Stimulated activated naive CD8-positive, alpha-beta T cell treated with anti-CD3 and anti-CD28 coated beads, Interleukin-15, Interleukin-2, amounts not matched to agents 100 ng/mL and 50 ng/mL, for 24 hours (primary cell): Measurements from ENCODE around the gene PARD6G.

Experiments used
- H3K27ac Mint-ChIP-seq: one replicate; pipeline ENCODE4 v1.8.0; 2021; ENCODE audit warnings: mild to moderate bottlenecking, mixed read lengths
- H3K27me3 Mint-ChIP-seq: one replicate; pipeline ENCODE4 v1.8.0; 2021; ENCODE audit warnings: mixed read lengths
- H3K36me3 Mint-ChIP-seq: one replicate; pipeline ENCODE4 v1.8.0; 2021; ENCODE audit warnings: low read depth, mixed read lengths
- H3K4me1 Mint-ChIP-seq: one replicate; pipeline ENCODE4 v1.8.0; 2021; ENCODE audit warnings: low read depth, mixed read lengths
- H3K4me3 Mint-ChIP-seq: one replicate; pipeline ENCODE4 v1.8.0; 2021; ENCODE audit warnings: mild to moderate bottlenecking, mixed read lengths
- H3K9me3 Mint-ChIP-seq: one replicate; pipeline ENCODE4 v1.8.0; 2021; ENCODE audit warnings: mixed read lengths

Gene PARD6G

GRCh38 chr18:80192653-80193385 lies 54.5 kb downstream of the PARD6G start:
- Mint-ChIP-seq H3K27ac (no peak overlapping the region), H3K36me3 (no peaks in the 10 kb centered on the region)

GRCh38 chr18:80191907-80192652 lies 55.2 kb downstream of the PARD6G start:
- no peak overlapping the region for H3K27ac Mint-ChIP-seq
- peaks cover 40% of the 10 kb centered on the region for H3K27me3 Mint-ChIP-seq
- no peak overlapping the region for H3K4me3 Mint-ChIP-seq
- no peaks in the 10 kb centered on the region for H3K9me3 Mint-ChIP-seq
- no peaks in the 10 kb centered on the region for H3K36me3 Mint-ChIP-seq
- peaks cover 13% of the 10 kb centered on the region for H3K4me1 Mint-ChIP-seq

More at GRCh38 chr18:80192653-80193385, 54.5 kb downstream of the PARD6G start:
- peaks cover 43% of the 10 kb centered on the region for H3K27me3 Mint-ChIP-seq
- H3K4me1 Mint-ChIP-seq = peaks cover 13% of the 10 kb centered on the region
- H3K9me3 Mint-ChIP-seq = no peaks in the 10 kb centered on the region
- H3K4me3 Mint-ChIP-seq = no peak overlapping the region

- Mint-ChIP-seq H3K4me1 (peaks cover 13% of the 10 kb centered on the region), H3K9me3 (no peaks in the 10 kb centered on the region), H3K36me3 (no peaks in the 10 kb centered on the region), H3K27ac (no peak overlapping the region), H3K27me3 (peaks cover 35% of the 10 kb centered on the region), H3K4me3 (no peak overlapping the region)
Measured at GRCh38 chr18:80191264-80191663, 56.0 kb downstream of the PARD6G start.

- peaks cover 13% of the 10 kb centered on the region for H3K4me1 Mint-ChIP-seq
- H3K27ac Mint-ChIP-seq = no peak overlapping the region
- H3K4me3 Mint-ChIP-seq = no peak overlapping the region
- H3K27me3 Mint-ChIP-seq = peaks cover 32% of the 10 kb centered on the region
- H3K36me3 Mint-ChIP-seq = no peaks in the 10 kb centered on the region
- no peaks in the 10 kb centered on the region for H3K9me3 Mint-ChIP-seq
Measured at GRCh38 chr18:80190311-80190710, 57.0 kb downstream of the PARD6G start.

GRCh38 chr18:80189531-80189865 lies 57.8 kb downstream of the PARD6G start:
- H3K9me3 Mint-ChIP-seq = no peaks in the 10 kb centered on the region
- H3K27me3 Mint-ChIP-seq = peaks cover 29% of the 10 kb centered on the region
- H3K4me3 Mint-ChIP-seq = no peak overlapping the region
- H3K27ac Mint-ChIP-seq = no peak overlapping the region
- peaks cover 5% of the 10 kb centered on the region for H3K4me1 Mint-ChIP-seq
- H3K36me3 Mint-ChIP-seq = no peaks in the 10 kb centered on the region

GRCh38 chr18:80188643-80189530 lies 58.4 kb downstream of the PARD6G start:
- Mint-ChIP-seq H3K27me3 (peaks cover 26% of the 10 kb centered on the region), H3K36me3 (no peaks in the 10 kb centered on the region), H3K27ac (no peak overlapping the region), H3K4me3 (no peak overlapping the region), H3K9me3 (no peaks in the 10 kb centered on the region), H3K4me1 (no peaks in the 10 kb centered on the region)

- H3K36me3 Mint-ChIP-seq = no peaks in the 10 kb centered on the region
- peaks cover 18% of the 10 kb centered on the region for H3K27me3 Mint-ChIP-seq
- H3K27ac Mint-ChIP-seq = no peak overlapping the region
- H3K4me3 Mint-ChIP-seq = no peak overlapping the region
- H3K9me3 Mint-ChIP-seq = no peaks in the 10 kb centered on the region
- H3K4me1 Mint-ChIP-seq = no peaks in the 10 kb centered on the region
Measured at GRCh38 chr18:80187956-80188642, 59.2 kb downstream of the PARD6G start.

- Mint-ChIP-seq H3K36me3 (no peaks in the 10 kb centered on the region), H3K9me3 (no peaks in the 10 kb centered on the region), H3K27ac (no peak overlapping the region), H3K4me3 (no peak overlapping the region), H3K4me1 (no peaks in the 10 kb centered on the region), H3K27me3 (peaks cover 6% of the 10 kb centered on the region)
Measured at GRCh38 chr18:80185545-80185944, 61.8 kb downstream of the PARD6G start.

GRCh38 chr18:80184243-80184772 lies 63.0 kb downstream of the PARD6G start:
- H3K9me3 Mint-ChIP-seq = no peaks in the 10 kb centered on the region

GRCh38 chr18:80183273-80184050 lies 63.9 kb downstream of the PARD6G start:
- Mint-ChIP-seq H3K27ac (no peak overlapping the region), H3K4me1 (no peaks in the 10 kb centered on the region), H3K9me3 (no peaks in the 10 kb centered on the region), H3K4me3 (no peak overlapping the region), H3K36me3 (no peaks in the 10 kb centered on the region), H3K27me3 (peaks cover 3% of the 10 kb centered on the region)

More at GRCh38 chr18:80184243-80184772, 63.0 kb downstream of the PARD6G start:
- no peaks in the 10 kb centered on the region for H3K4me1 Mint-ChIP-seq
- H3K36me3 Mint-ChIP-seq = no peaks in the 10 kb centered on the region
- no peak overlapping the region for H3K4me3 Mint-ChIP-seq
- H3K27ac Mint-ChIP-seq = no peak overlapping the region
- H3K27me3 Mint-ChIP-seq = peaks cover 3% of the 10 kb centered on the region

- H3K36me3 Mint-ChIP-seq = no peaks in the 10 kb centered on the region
- no peak overlapping the region for H3K4me3 Mint-ChIP-seq
- H3K9me3 Mint-ChIP-seq = no peaks in the 10 kb centered on the region
- H3K27me3 Mint-ChIP-seq = peaks cover 3% of the 10 kb centered on the region
- H3K4me1 Mint-ChIP-seq = no peaks in the 10 kb centered on the region
- H3K27ac Mint-ChIP-seq = no peak overlapping the region
Measured at GRCh38 chr18:80182855-80183254, 64.5 kb downstream of the PARD6G start.

- Mint-ChIP-seq H3K9me3 (no peaks in the 10 kb centered on the region), H3K4me1 (no peaks in the 10 kb centered on the region), H3K27me3 (peaks cover 10% of the 10 kb centered on the region), H3K4me3 (no peak overlapping the region), H3K36me3 (no peaks in the 10 kb centered on the region), H3K27ac (no peak overlapping the region)
Measured at GRCh38 chr18:80181642-80182461, 65.5 kb downstream of the PARD6G start.
